ENCODE measurements around the gene MRPS2.

- no peak for TF ChIP-seq EZH2 (IDR thresholded peaks at IDR 0.05; ENCODE audit: low read depth)
- TF ChIP-seq CTCF (conservative IDR thresholded peaks at IDR 0.05): no peak
These were observed 38.5 kb upstream of the MRPS2 start for GRCh38 chr9:135461936-135462335.
